ENCODE measurements around the gene KANK4.

Gene KANK4

GRCh38 chr1:62318756-62319544 lies at the start of gene KANK4:
KANK4 (minus strand) TSS chr1:62319434; CDS start chr1:62281564, 37,870 bp downstream.
- no peak for DNase-seq

DNA sequence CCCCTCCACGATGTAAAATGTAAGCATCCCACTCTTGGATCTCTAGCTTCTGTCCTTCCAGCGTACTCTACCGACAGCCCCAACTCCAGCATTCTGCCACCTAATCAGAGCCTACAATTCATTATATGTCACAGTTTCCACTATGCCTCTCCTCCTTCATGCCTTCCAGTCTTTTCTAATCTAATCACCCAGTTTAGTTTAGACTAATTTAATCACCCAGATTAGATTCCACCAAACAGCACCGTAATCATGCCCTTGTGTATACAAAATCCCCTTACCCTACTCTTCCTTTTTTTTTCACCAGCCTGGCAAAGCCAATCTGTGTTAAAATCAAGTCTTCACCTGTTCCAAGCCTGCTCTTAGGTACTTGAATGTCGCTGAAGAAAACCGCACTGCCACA lies 49.8 kb upstream of the KANK4 start:
- no peak for DNase-seq

DNA sequence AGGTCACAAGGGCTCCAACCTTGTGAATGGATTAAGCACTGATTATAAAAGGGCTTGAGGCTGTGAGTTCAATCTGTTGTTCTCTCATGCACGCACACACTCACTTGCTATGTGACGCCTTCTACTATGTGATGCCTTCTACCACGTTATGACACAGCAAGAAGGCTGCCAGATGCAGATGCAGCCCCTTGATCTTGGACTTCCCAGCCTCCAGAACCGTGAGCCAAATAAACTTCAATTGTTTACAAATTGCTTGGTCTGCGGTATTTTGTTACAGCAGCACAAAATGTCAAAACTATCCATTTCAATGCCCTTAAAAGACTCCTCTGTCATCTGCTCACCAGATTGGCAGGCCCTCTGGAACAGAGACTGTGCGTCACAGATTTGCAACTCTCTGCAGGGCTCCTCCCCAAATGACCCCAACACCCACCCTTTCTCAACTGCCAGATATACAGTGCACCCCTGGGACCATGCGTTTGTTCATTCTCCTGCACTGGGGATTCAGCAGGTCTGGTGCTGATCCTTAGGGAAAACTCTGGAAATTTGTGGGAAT lies 47.8 kb upstream of the KANK4 start:
- DNase-seq: no peak

DNA sequence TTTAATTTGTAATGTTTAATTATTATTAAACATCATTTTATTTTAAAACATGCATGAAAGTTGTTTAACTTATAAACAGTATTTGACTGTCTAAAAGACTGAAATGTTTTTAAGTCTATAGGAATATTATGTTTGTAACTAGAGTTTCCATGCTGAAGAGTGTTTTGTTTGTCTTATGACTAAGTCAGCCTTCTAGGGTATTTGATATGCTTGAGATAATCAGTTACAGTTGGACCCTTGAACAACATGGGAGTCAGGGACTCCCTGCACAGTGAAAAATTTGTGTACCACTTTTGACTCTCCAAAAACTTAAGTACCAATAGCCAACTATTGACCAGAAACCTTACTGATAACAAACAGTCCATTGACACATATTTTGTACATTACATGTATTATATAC lies 45.5 kb upstream of the KANK4 start:
- DNase-seq: no peak

DNA sequence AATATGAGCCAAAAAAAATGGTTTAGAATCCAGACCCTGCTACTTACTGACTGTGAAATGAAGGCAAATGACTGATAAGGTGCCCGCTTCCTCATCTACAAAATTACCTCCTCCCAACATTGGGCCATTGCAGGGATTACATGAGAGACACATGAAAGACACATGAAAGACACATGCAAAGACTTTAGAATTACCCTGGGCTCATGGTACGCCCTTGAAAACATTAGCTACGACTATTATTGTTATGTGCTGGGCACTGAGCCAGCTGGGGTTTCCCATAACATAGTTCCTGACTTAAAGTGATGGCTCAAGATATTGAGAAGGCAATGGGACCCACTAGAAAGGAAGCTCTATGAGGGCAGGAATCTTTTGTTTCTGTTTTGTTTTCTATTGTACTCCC lies 43.7 kb upstream of the KANK4 start:
- DNase-seq: no peak

DNA sequence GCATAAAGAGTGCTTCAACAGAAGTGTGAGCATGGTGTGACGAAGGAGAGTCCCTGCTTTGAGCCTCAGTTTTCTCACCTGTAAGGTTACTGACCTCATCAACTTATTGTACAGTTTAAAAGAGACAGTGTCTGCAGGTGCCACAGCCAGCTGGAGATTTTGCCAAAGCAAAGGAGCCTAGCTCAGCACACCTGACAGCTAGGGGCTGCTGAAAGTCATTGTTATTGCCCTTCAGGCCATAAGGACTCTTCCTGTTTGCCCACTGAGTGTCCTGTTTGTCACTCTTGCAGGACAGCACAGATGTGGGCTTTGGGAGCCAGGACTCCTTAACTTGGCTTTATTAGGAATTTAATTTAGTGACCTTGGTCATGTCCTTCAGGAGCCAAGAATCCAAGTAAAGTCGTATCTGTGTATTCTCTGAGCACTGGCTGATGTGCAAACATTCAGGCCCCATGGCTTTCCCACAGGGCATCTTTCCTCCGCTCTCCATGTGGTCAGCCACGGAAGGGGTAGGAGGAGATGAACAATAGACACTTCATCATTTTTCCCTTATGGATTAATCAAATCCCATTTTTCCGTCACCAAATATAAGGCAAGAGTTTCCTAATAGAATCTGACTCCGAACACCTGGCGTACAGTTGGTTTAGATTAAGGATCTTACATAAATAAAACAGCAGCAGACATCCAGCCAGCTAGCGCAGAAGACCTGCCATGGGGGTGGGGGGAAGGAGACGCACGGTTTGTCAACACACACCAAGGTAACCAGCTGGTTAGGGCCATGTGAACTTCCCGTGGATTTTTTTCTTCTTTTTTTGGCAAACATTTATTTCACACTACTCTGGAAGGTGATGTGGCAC lies 43.1 kb upstream of the KANK4 start:
- DNase-seq: no peak

GRCh38 chr1:62361431-62361830 lies 42.2 kb upstream of the KANK4 start:
- no peak for DNase-seq

DNA sequence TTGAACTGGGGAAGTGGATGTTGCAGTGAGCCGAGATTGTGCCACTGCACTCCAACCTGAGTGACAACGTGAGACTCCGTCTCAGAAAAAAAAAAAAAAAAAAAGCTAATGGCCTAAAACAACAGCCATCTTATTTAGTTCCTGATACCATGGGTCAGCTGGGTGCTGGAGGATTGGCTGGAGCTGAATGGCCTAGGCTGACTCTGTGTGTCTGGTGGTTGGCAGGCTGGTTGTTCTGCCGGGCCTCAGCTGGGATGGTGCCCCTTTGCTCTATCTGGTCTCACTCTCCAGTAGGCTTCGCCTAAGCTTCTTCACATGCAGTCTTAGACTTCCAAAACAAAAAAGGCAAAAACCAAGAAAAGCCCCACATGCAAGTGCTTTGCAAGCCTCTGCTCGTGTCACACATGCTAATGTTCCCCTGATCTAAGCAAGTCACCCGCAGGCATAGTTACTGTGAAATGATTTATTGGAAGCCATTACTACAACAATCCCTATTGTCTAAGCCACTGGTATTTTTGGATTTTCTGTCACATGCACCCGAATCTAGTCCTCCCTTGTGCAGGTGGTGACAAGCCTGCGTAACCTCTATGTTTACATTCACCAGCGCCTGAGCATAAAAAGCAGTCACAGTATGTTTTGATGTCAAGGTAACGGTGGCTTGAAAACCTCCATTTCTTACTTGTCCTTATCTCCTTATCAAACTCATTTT lies 39.6 kb upstream of the KANK4 start:
- no peak for DNase-seq

DNA sequence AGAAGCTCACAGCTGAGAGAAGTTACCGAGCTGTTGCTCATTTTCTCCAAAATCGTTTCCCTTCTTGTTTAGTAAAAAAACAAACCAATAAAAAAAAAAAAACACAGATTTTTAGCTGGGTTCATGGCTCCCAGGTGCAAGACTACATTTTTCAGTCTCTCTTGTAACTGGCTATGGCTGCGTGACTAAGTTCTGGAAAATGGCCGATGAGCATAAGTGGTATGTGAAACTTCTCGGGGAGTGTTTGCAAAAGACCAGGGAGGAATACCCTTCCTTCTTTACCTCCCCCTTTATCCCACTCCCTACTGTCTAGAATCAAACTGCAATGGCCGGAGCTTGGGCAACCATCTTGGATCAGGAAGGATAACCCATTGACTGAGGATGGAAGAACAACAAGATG lies 38.7 kb upstream of the KANK4 start:
- DNase-seq: no peak

- DNase-seq: no peak
Observed at GRCh38 chr1:62356257-62356835, 37.1 kb upstream of the KANK4 start.

GRCh38 chr1:62355095-62355494 lies 35.9 kb upstream of the KANK4 start:
- no peak for DNase-seq

DNA sequence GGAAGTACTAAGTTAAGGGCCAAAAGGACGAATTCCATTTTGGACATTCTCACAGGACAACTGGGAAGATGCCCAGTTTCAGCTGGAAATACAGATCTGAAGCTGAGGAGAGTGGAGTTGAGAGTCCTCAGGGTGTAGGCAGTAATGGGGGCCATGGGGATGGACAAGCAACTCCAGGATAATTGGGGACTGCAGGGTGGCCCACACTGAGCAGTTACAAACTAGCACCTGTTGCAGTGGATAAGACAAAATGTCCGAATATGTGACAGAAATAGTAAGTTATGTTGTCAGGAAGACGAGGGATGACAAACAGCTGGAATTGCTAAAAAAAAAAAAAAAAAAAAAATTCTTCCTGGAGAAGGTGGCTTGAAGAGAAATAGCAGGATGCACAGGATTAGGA lies 34.6 kb upstream of the KANK4 start:
- no peak for DNase-seq

GRCh38 chr1:62352387-62352786 lies 33.2 kb upstream of the KANK4 start:
- no peak for DNase-seq

- no peak for DNase-seq
Observed at GRCh38 chr1:62349470-62350233, 30.4 kb upstream of the KANK4 start.

GRCh38 chr1:62346886-62347285 lies 27.7 kb upstream of the KANK4 start:
- no peak for DNase-seq

DNA sequence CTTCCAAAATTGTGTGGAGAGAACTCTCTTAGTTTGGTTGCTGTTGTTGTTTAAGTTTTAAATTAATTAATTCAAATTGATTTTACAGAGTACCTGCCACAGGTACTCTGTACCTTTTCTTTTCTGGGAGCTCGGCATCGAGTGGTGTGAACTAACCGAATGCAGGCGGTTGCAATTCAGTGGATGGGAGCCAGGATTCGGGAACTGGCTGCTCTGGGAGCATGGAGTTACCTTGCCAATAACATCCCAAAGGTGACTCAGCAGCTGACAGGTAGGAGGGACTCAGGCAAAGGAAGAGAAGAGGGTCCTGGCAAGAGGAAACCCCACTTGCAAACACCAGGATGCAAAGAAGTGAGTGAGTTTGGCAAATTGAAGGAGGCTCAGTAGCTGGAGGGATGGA lies 24.7 kb upstream of the KANK4 start:
- DNase-seq: no peak

- DNase-seq: no peak
Observed at GRCh38 chr1:62342270-62342669, 23.0 kb upstream of the KANK4 start.

DNA sequence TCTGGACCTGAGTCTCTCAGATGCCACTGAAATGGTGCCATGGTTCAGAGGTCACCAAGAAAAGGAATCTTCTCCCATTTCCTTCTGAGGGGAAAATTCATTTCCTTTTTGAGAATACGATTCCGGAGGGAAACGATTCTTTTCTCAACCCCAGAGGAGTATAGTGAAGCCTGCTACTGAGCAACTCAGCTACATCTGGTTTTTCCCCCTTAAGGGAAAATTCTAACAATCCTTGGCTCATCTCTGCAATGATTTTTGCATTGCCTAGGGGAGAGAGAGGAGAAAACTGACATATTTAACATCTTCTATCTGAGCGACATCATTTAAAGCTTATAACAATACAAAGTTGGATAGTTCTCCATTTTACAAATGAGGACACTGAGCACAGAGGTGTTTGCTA lies 22.4 kb upstream of the KANK4 start:
- no peak for DNase-seq

DNA sequence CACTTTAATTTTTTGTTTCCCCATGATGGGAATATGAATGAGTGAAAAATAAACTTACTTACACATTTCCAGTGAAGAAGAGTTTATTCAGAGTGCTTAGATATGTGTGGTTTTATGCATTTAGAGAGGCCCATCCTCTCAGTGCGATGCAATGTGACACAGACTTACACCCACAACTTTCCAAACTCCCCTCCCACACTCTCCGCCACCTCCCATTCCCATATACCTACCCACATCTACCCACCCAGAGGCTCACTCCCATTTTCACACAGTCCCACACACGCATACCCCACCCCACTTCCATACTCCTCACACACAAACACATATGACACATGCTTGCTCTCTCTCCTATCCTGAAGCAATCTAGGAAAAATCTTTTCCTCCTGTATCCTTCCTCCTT lies 21.9 kb upstream of the KANK4 start:
- DNase-seq: no peak

DNA sequence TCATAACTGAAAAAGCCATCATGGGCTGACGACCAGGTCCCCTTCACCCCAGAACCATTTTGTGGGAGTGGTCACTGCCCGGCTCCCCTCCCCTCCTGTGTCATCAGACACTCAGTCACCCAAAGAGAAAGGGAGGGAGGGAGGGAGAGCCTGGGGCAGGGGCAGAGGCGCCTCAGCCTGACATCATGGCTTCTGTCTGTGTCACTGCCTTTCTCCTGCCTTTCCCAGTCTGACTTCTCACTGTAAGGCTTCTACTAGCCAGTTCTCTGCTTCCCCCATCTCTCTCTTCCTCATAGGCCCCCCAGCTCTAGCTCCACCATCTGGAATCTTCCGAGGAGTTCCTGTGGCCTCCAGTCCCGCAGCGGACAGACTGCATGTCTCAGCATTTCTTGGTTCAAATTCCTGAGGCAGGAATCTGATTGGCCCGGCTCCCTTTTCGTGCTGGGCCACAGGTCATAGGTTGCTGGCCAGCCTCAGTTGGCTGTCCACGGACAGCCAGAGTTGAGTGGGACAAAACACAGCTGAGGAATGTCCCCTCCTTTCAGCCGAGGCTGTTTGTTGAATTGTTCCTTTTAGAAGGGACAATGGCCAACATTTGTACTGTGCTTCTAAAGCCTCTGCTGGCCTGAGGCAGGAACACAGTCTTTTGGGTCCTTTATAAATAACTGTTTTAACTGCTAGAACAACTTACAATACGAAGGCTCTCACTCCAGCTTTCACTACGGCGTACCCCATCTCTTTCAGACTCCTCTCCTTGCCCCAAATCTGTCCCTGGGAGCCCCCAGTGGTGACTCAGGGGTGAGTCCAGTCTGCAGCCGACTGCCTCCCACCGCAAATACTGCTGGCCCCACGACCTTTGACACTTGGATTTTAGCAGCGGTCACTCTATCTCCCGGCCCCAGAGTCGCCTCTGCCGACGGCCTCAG lies 18.7 kb upstream of the KANK4 start:
- no peak for DNase-seq

Data from activated CD4-positive, alpha-beta T cell treated with anti-CD3 and anti-CD28 coated beads, Interleukin-2, amount 50 U/mL, for 4 hours (primary cell).